ENCODE data around the gene COX7C. TPM values are rescaled to one million over a fixed set of nuclear protein-coding genes. Genes with fewer than 3 reads are reported as not detected.
"Not testable (repeated sequence)": the region's sequence is repeated elsewhere in the genome, so short reads cannot be mapped to it uniquely, and the experiment has no call there.

The COX7C gene
- total and polyA plus RNA-seq, 7 experiments from 2014 or later: 393 to 932 (median 560) TPM

DNA sequence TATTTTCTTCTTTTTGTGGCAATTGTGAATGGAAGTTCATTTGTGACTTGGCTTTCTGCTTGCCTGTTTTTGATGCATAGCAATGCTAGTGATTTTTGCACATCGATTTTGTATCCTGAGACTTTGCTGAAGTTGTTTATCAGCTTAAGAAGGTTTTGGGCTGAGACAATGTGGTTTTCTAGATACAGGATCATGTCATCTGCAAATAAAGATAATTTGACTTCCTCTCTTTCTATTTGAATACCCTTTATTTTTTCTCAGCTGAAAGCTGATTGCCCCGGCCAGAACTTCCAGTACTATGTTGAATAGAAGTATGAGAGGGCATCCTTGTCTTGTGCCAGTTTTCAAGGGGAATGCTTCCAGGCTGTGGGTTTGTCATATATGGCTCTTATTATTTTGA is 43.0 kb downstream of the COX7C start:
- ATAC-seq; H3K27me3 ChIP-seq (ENCODE audit: control insufficient read depth in 2 of 2, insufficient read depth in 2 of 2, low read length in 2 of 2); H3K4me3 ChIP-seq (ENCODE audit: low read length); H3K27ac Mint-ChIP-seq; H3K4me3 Mint-ChIP-seq; intact Hi-C loops (cut with micrococcal nuclease); H3K4me1 Mint-ChIP-seq; CTCF ChIA-PET; H3K9me3 ChIP-seq (ENCODE audit: control insufficient read depth in 2 of 3, low read length in 3 of 3); DNase-seq; H3K36me3 ChIP-seq (ENCODE audit: control insufficient read depth in 2 of 3, insufficient read depth in 3 of 3, low read length in 3 of 3); H3K4me1 ChIP-seq (ENCODE audit: control insufficient read depth in 2 of 2, insufficient read depth in 2 of 2, low read length in 2 of 2); POLR2A ChIA-PET; H3K36me3 Mint-ChIP-seq; H3K27ac ChIP-seq (ENCODE audit: low read depth, low read length): not testable (repeated sequence)
- Mint-ChIP-seq H3K27me3 (peaks cover 2 to 39% (median 26%) of the 10 kb centered on the region in 5 donors), H3K9me3 (peaks cover 0 to 16% (median 4%) of the 10 kb centered on the region in 11 donors)

DNA sequence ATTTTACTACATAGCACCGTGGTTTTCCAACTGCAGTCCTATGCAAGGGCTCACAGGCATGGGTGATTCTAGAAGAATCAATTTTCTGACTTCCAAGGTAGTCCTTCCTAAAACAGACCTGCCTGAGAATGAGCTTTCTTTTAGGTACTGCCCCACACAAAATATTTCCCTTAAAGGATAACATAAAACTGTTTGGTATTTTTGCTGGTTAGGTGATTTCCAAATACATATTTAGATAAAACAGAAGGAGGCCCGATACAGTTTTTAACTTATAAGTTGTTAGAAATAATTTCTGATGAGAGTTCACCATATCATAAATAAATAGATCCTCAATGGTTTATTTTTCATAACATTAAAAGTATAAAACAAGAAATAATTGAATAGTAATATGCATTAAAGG is 46.4 kb downstream of the COX7C start:
- Mint-ChIP-seq H3K27ac (no peak overlapping the region), H3K9me3 (peaks cover 0 to 16% (median 4%) of the 10 kb centered on the region in 11 donors), H3K36me3 (no peaks in the 10 kb centered on the region), H3K27me3 (peaks cover 0 to 38% (median 23%) of the 10 kb centered on the region in 5 donors), H3K4me1 (peaks cover 0 to 6% (median 5%) of the 10 kb centered on the region in 7 donors), H3K4me3 (no peak overlapping the region)
- Histone ChIP-seq H3K27ac (ENCODE audit: low read depth, low read length) (no peak overlapping the region), H3K36me3 (ENCODE audit: control insufficient read depth in 2 of 3, insufficient read depth in 3 of 3, low read length in 3 of 3) (no peaks in the 10 kb centered on the region), H3K4me3 (ENCODE audit: low read length) (no peak overlapping the region), H3K27me3 (ENCODE audit: control insufficient read depth in 2 of 2, insufficient read depth in 2 of 2, low read length in 2 of 2) (no peaks in the 10 kb centered on the region), H3K4me1 (ENCODE audit: control insufficient read depth in 2 of 2, insufficient read depth in 2 of 2, low read length in 2 of 2) (no peaks in the 10 kb centered on the region), H3K9me3 (ENCODE audit: control insufficient read depth in 2 of 3, low read length in 3 of 3) (no peaks in the 10 kb centered on the region)
- CTCF ChIA-PET: no interaction called here
- intact Hi-C loops (cut with micrococcal nuclease): no loop called here
- POLR2A ChIA-PET: no interaction called here
- DNase-seq: no peak
- ATAC-seq: no peak

DNA sequence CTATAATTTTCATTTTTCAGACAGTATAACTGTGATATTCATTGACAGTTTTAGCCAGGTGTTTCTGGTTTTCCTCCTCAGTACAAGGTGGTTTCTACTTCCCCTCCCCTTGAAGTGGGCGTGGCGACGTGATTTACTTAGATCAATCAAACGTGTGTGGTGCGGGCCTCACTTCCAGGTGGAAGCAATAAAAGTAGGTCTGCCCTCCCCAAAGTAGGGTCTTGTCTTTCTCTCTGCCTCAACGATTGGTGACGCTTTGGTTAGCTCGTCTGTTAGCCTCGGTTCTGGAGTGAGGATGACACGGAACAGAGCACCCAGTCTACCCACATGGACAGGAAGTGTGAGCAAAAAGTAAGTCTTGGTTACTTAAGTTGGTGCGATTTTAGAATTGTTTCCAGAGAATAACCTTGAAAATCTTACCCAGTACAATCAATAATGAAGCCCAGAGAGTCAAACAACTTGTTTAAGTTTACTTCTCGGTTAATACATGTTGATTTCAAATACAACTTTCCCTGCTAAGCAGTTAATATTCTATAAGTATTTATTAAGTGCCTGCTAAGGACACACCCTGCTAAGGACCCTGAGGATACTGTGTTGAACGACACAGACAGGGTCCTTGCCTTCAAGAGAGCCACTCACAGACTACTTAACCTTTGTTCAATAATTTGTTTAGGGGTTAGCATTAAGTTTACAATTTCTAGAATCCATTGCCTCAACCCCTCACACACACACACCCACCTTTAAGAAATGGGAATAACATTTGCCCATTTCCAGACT is 48.4 kb downstream of the COX7C start:
- H3K9me3 Mint-ChIP-seq: peaks cover 0 to 7% (median 3%) of the 10 kb centered on the region in 11 donors
- no peak overlapping the region for H3K27ac ChIP-seq (ENCODE audit: low read depth, low read length)
- no peaks in the 10 kb centered on the region for H3K27me3 ChIP-seq (ENCODE audit: control insufficient read depth in 2 of 2, insufficient read depth in 2 of 2, low read length in 2 of 2)
- H3K4me1 ChIP-seq (ENCODE audit: control insufficient read depth in 2 of 2, insufficient read depth in 2 of 2, low read length in 2 of 2): no peaks in the 10 kb centered on the region
- H3K9me3 ChIP-seq (ENCODE audit: control insufficient read depth in 2 of 3, low read length in 3 of 3): no peaks in the 10 kb centered on the region
- H3K4me1 Mint-ChIP-seq: peaks cover 0 to 6% (median 5%) of the 10 kb centered on the region in 7 donors
- POLR2A ChIA-PET: no interaction called here
- peak overlapping the region; percentile 18 to 89 (median 74) for H3K4me3 Mint-ChIP-seq
- peaks cover 0 to 34% (median 23%) of the 10 kb centered on the region in 5 donors for H3K27me3 Mint-ChIP-seq
- H3K36me3 ChIP-seq (ENCODE audit: control insufficient read depth in 2 of 3, insufficient read depth in 3 of 3, low read length in 3 of 3): no peaks in the 10 kb centered on the region
- peak overlapping the region; percentile 16 for H3K4me3 ChIP-seq (ENCODE audit: low read length)
- intact Hi-C loops (cut with micrococcal nuclease): no loop called here
- DNase-seq (peak in 7 of 9 donors; percentile 1 to 29 (median 23)), ATAC-seq (peak; percentile 27)
- no peaks in the 10 kb centered on the region for H3K36me3 Mint-ChIP-seq
- CTCF ChIA-PET: no interaction called here
- H3K27ac Mint-ChIP-seq: peak overlapping the region in 4 of 9 donors; percentile 26 to 77 (median 60)

DNA sequence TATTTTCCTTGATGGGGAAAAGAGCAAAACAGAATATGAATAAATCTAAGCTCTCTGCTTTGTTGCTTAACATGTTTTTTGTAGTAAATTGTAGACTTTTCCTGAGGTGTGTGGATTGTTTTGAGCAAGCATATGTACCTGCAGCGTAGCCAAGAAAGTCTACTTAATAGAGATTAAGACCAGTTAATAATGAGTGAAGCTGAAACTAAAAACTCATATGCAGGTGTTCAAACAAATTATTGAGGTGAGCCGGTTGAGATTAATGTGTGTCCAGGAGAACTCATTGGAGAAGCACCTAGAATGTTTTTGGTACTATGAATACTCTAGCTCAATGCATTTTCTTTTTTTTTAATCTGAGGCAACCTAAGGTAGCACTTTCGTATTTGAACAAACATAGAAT is 49.2 kb downstream of the COX7C start:
- Histone ChIP-seq H3K27me3 (ENCODE audit: control insufficient read depth in 2 of 2, insufficient read depth in 2 of 2, low read length in 2 of 2) (no peaks in the 10 kb centered on the region), H3K9me3 (ENCODE audit: control insufficient read depth in 2 of 3, low read length in 3 of 3) (no peaks in the 10 kb centered on the region), H3K4me1 (ENCODE audit: control insufficient read depth in 2 of 2, insufficient read depth in 2 of 2, low read length in 2 of 2) (no peaks in the 10 kb centered on the region), H3K36me3 (ENCODE audit: control insufficient read depth in 2 of 3, insufficient read depth in 3 of 3, low read length in 3 of 3) (no peaks in the 10 kb centered on the region), H3K4me3 (ENCODE audit: low read length) (no peak overlapping the region), H3K27ac (ENCODE audit: low read depth, low read length) (no peak overlapping the region)
- Mint-ChIP-seq H3K27me3 (peaks cover 0 to 26% (median 17%) of the 10 kb centered on the region in 5 donors), H3K9me3 (peaks cover 0 to 7% (median 2%) of the 10 kb centered on the region in 11 donors), H3K36me3 (no peaks in the 10 kb centered on the region), H3K4me3 (no peak overlapping the region), H3K27ac (no peak overlapping the region), H3K4me1 (peaks cover 0 to 6% (median 5%) of the 10 kb centered on the region in 7 donors)
- no peak for ATAC-seq
- DNase-seq: no peak
- ChIA-PET CTCF (no interaction called here), POLR2A (no interaction called here)
- intact Hi-C loops (cut with micrococcal nuclease): no loop called here
